ENCODE results near the gene JADE2. TPM values are rescaled to one million over a fixed set of nuclear protein-coding genes. Genes with fewer than 3 reads are reported as not detected.
A peak's percentile ranks its signal among the peaks of the same experiment; 100 is the strongest.

Gene JADE2
- total and polyA plus RNA-seq, 11 donors = 8.3 to 54.8 (median 30.5) TPM

DNA sequence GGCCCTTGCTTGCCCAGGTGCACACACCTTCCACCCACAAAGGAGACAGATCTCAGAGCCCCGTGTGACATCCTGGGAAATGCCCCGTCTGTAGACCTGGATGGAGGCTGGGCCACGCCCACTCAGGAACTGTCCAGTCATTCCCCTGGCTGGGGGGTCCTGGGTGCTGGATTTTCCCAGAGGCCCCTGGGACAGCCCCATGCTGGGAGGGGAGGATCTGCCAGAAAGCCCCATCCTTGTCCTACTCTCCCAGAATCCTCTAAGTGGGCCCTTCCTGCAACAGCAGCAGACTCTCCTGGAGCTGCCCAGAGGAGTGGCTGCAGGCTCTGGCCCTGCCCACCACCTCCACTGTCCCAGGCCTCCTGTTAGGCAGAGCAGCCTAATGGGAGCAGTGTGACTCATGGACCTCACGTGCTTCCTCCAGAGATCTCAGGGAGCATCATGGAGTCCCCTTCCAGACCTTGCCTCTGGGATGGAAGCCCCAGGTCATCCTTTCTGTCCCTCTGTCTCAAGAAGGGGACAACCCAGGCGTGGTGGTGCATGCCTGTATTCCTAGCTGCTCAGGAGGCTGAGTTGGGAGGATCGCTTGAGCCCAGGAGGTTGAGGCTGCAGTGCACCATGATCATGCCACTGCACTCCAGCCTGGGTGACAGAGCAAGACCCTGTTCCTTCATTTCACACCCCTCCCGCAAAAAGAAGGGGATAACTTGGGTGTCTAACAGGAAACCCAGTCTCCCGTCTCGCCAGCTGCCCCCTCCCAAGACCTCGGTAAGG, 51.7 kb downstream of the JADE2 start:
- Histone ChIP-seq H3K4me1 (peaks cover 0 to 51% (median 31%) of the 10 kb centered on the region in 12 donors), H3K27me3 (no peaks in the 10 kb centered on the region), H3K9me3 (no peaks in the 10 kb centered on the region), H3K27ac (peak overlapping the region in 3 of 12 donors; percentile 7 to 30 (median 20)), H3K4me3 (no peak overlapping the region), H3K36me3 (peaks cover 0 to 85% (median 77%) of the 10 kb centered on the region in 9 donors)
- intact Hi-C loops (cut with DNase I) = loop anchor here (1.0 to 5.0 kb wide), 4 partner anchors 50 to 205 kb away; partner anchors contain the start of genes CDKN2AIPNL (in 8 of the 10), JADE2 (in 7 of the 10) and UBE2B (in 2 of the 10)
- peak in 1 of 5 donors; percentile 42 for DNase-seq
- peak in 1 of 4 donors; percentile 31 for ATAC-seq
- 70 to 78% (median 73%) methylated on average over 9 to 10 of the region's 10 CpGs for WGBS, 4 donors
- TF ChIP-seq, protein P1, sequence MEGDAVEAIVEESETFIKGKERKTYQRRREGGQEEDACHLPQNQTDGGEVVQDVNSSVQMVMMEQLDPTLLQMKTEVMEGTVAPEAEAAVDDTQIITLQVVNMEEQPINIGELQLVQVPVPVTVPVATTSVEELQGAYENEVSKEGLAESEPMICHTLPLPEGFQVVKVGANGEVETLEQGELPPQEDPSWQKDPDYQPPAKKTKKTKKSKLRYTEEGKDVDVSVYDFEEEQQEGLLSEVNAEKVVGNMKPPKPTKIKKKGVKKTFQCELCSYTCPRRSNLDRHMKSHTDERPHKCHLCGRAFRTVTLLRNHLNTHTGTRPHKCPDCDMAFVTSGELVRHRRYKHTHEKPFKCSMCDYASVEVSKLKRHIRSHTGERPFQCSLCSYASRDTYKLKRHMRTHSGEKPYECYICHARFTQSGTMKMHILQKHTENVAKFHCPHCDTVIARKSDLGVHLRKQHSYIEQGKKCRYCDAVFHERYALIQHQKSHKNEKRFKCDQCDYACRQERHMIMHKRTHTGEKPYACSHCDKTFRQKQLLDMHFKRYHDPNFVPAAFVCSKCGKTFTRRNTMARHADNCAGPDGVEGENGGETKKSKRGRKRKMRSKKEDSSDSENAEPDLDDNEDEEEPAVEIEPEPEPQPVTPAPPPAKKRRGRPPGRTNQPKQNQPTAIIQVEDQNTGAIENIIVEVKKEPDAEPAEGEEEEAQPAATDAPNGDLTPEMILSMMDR (IDR thresholded peaks at IDR 0.05) = no peak

DNA sequence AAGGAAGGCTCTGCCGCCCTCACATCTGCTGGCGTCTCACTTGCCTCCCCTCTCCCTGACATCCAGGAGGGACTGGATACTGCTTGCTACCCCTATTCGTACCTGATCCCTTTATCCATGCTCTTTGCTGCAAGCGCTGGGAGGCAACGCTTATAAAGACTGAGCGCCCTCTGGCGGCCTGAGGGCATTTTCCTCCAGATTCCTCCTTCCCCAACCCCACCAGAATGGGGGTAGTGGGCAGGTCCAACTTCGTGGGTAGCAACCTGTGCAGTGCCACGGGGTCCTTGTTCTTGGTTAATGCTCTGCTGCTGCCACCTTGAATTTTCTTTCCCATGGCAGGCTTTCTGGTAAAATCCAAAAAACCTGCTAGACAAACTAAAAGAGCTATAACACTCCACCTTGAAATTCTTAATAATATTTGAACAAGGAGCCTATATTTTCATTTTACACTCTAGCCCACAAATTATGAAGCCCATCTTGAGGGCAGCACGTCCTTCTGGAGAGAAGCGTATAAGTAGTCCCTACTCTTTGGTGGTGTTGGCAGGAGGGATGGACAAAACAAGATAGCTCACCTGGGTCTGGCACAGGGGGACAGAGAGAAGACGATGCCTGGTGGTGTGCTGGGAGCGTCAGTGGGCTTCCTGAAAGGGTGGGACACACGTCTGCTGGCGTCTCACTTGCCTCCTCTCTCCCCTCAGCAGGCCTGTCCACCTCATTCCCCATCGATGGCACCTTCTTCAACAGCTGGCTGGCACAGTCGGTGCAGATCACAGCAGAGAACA, 52.5 kb downstream of the JADE2 start:
- 36 to 52% (median 41%) methylated on average over 13 to 17 of the region's 17 CpGs for WGBS, 4 donors
- no peaks in the 10 kb centered on the region for H3K9me3 ChIP-seq

DNA sequence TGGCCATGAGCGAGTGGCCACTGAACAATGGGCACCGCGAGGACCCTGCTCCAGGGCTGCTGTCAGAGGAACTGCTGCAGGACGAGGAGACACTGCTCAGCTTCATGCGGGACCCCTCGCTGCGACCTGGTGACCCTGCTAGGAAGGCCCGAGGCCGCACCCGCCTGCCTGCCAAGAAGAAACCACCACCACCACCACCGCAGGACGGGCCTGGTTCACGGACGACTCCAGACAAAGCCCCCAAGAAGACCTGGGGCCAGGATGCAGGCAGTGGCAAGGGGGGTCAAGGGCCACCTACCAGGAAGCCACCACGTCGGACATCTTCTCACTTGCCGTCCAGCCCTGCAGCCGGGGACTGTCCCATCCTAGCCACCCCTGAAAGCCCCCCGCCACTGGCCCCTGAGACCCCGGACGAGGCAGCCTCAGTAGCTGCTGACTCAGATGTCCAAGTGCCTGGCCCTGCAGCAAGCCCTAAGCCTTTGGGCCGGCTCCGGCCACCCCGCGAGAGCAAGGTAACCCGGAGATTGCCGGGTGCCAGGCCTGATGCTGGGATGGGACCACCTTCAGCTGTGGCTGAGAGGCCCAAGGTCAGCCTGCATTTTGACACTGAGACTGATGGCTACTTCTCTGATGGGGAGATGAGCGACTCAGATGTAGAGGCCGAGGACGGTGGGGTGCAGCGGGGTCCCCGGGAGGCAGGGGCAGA, 53.3 kb downstream of the JADE2 start:
- H3K4me1 ChIP-seq = peaks cover 0 to 55% (median 33%) of the 10 kb centered on the region in 12 donors
- intact Hi-C loops (cut with DNase I) = loop anchor here (2.0 to 5.0 kb wide), 4 partner anchors 51 to 206 kb away; partner anchors contain the start of genes CDKN2AIPNL (in 7 of the 10), JADE2 (in 7 of the 10) and UBE2B (in 2 of the 10)
- no peaks in the 10 kb centered on the region for H3K27me3 ChIP-seq
- DNase-seq (peak in 2 of 5 donors; percentile 20 to 29), ATAC-seq (no peak)
- no peak overlapping the region for H3K27ac ChIP-seq
- H3K4me3 ChIP-seq = no peak overlapping the region
- TF ChIP-seq, protein P1 (IDR thresholded peaks at IDR 0.05) = no peak
- no peak for TF ChIP-seq POLR2A (IDR thresholded peaks at IDR 0.05)
- WGBS, 4 donors = 92 to 95% (median 94%) methylated on average over 15 to 32 of the region's 32 CpGs
- no peaks in the 10 kb centered on the region for H3K9me3 ChIP-seq
- H3K36me3 ChIP-seq = peaks cover 0 to 71% (median 62%) of the 10 kb centered on the region in 9 donors

More for the DNA sequence above, 52.5 kb downstream of the JADE2 start:
- Histone ChIP-seq H3K36me3 (peaks cover 0 to 77% (median 69%) of the 10 kb centered on the region in 9 donors), H3K27ac (peak overlapping the region in 2 of 12 donors; percentile 20 to 30), H3K27me3 (no peaks in the 10 kb centered on the region), H3K4me3 (no peak overlapping the region), H3K4me1 (peaks cover 0 to 55% (median 33%) of the 10 kb centered on the region in 12 donors)
- DNase-seq = peak; percentile 71 to 89 (median 77)
- ATAC-seq = peak in 3 of 4 donors; percentile 30 to 53 (median 51)
- intact Hi-C loops (cut with DNase I) = loop anchor here (1.0 to 5.0 kb wide), 5 partner anchors 51 to 206 kb away; partner anchors contain the start of genes CDKN2AIPNL (in 8 of the 10), JADE2 (in 7 of the 10) and UBE2B (in 2 of the 10)
- TF ChIP-seq POLR2A (IDR thresholded peaks at IDR 0.05) = no peak
- TF ChIP-seq, protein P1 (IDR thresholded peaks at IDR 0.05) = peak; percentile 73 to 89 (median 84)

Data from heart left ventricle (tissue), 16 donors.